Activated T-helper 1 cell treated with anti-CD3 and anti-CD28 coated beads, Interleukin-12 subunit alpha, Interleukin-12 subunit beta, Interleukin-2, Interleukin-4 antibody, amounts not matched to agents 30 ng/mL and 10 ng/mL and 1 ng/mL, durations not matched to agents 14 hours and 24 hours and 36 hours (primary cell): ENCODE data around the gene BCAS3. TPM values are rescaled to one million over a fixed set of nuclear protein-coding genes. Genes with fewer than 3 reads are reported as not detected.
A peak's percentile ranks its signal among the peaks of the same experiment; 100 is the strongest.
"Not testable (repeated sequence)": the region's sequence is repeated elsewhere in the genome, so short reads cannot be mapped to it uniquely, and the experiment has no call there.

ENCODE experiments used
- DNase-seq: peaks from one replicate; pipeline ENCODE4 v3.0.0; 2021; ENCODE audit warnings: low spot score
- H3K27ac Mint-ChIP-seq: one replicate; pipeline ENCODE4 v1.8.0; 2021; ENCODE audit warnings: mild to moderate bottlenecking, mixed read lengths
- H3K27me3 Mint-ChIP-seq: one replicate; pipeline ENCODE4 v1.8.0; 2022; ENCODE audit warnings: mild to moderate bottlenecking, moderate library complexity, mixed read lengths; ENCODE audit not compliant: insufficient read depth
- H3K36me3 Mint-ChIP-seq: one replicate; pipeline ENCODE4 v1.8.0; 2021; ENCODE audit warnings: low read depth, mixed read lengths
- H3K4me1 Mint-ChIP-seq: one replicate; pipeline ENCODE4 v1.8.0; 2021; ENCODE audit warnings: low read depth, mixed read lengths
- H3K4me3 Mint-ChIP-seq: one replicate; pipeline ENCODE4 v1.8.0; 2021; ENCODE audit warnings: mild to moderate bottlenecking, moderate library complexity, mixed read lengths
- H3K9me3 Mint-ChIP-seq: one replicate; pipeline ENCODE4 v1.8.0; 2021; ENCODE audit warnings: mixed read lengths
- intact Hi-C: fragments of 100-400 bp; cut with micrococcal nuclease; formaldehyde crosslinking; loops from one replicate; pipeline ENCODE4 v1.15.1; 2024
- total RNA-seq: library from RNA; stranded (reverse); gene quantifications from 2 replicates; pipeline ENCODE4 v1.2.3, GENCODE V29; 2022

The BCAS3 gene
- total RNA-seq, 1 donor from 2014 or later = 8.3 TPM

DNA sequence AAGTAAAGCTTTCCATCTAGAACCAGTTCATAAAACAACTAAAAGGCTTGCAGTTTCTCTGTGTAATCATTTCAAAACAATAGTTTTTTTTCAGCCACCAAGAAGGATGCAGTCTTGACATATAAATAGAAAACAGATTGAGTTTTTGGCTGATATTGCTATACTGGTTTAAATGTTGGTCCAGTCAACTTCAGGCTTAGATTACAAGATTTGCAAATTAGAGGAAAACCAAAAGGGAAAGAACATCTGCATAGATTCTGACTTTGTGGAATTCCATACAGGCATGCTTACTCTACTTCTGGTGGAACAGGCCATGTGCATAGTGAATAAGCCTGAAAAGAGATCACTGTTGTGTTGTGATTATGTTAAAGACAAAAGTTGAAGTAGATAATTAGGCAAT, 150.3 kb downstream of the BCAS3 start:
- no peaks in the 10 kb centered on the region for H3K36me3 Mint-ChIP-seq
- H3K27me3 Mint-ChIP-seq = no peaks in the 10 kb centered on the region
- no peak for DNase-seq
- no peaks in the 10 kb centered on the region for H3K4me1 Mint-ChIP-seq
- no peak overlapping the region for H3K27ac Mint-ChIP-seq
- H3K4me3 Mint-ChIP-seq = no peak overlapping the region
- no peaks in the 10 kb centered on the region for H3K9me3 Mint-ChIP-seq
- intact Hi-C loops = no loop called here

DNA sequence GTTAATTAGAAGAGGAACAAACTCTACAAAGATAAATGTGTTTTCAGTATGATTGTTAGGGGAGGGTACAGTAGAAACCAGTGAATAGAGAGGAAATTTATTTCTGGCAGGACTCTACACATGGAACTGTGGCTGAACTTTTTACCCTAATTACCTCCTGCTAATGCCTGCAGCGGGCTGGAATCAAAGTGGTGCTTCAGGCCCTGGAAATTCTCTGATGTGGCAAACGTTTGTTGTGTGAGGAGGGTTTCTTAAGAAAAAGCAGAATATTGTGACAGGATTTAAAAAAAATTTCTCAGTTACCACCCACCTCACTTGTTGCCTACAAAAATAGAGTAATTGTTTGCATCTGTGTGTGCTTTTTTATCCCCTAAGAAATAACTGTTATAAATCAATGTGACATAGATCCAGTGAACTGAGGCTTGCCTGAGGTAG, 154.5 kb downstream of the BCAS3 start:
- no peak for DNase-seq
- intact Hi-C loops = no loop called here
- H3K4me3 Mint-ChIP-seq = no peak overlapping the region
- H3K27me3 Mint-ChIP-seq = peaks cover 3% of the 10 kb centered on the region
- no peak overlapping the region for H3K27ac Mint-ChIP-seq
- H3K36me3 Mint-ChIP-seq = no peaks in the 10 kb centered on the region
- H3K4me1 Mint-ChIP-seq = no peaks in the 10 kb centered on the region
- no peaks in the 10 kb centered on the region for H3K9me3 Mint-ChIP-seq

DNA sequence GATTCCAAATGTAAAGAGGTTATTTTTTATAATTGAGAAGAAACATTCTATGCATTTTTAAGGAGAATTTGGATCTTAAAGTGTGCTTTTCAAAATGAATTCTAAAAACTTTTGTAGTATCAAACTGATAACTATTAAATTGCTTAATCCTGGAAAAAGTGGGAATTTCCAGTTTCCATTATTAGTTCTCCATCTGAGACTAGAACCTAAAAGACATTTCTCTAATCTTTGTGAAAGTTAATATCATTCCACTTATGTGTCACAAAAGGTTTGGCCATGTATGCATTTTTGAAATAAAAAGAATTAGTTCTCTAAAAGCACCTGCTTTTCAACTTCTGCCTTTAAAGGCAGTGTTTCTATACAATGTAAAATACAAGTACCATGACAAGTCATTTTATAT, 155.0 kb downstream of the BCAS3 start:
- H3K9me3 Mint-ChIP-seq = no peaks in the 10 kb centered on the region
- no peak overlapping the region for H3K4me3 Mint-ChIP-seq
- intact Hi-C loops = no loop called here

DNA sequence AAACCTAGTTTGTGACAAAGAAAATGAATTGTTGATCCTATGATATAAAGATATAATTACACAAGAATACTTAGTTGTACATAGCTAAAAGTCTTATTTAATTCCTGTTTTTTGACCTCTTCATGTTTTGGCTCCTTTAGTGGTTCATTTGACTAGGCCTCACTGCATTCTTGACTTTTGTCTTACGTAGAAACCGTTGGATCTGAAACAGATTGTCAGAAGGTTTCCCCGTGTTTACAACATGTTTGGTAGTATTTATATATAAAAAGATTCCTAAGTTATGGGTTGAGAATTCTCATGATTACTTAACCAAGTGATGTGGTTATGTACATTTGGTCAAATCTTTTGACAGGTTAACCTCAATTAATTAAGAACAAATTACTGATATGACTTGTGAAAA, 162.8 kb downstream of the BCAS3 start:
- no peak overlapping the region for H3K4me3 Mint-ChIP-seq
- H3K27me3 Mint-ChIP-seq = no peaks in the 10 kb centered on the region
- no peak overlapping the region for H3K27ac Mint-ChIP-seq
- no peaks in the 10 kb centered on the region for H3K9me3 Mint-ChIP-seq
- no peaks in the 10 kb centered on the region for H3K4me1 Mint-ChIP-seq
- intact Hi-C loops = no loop called here
- no peaks in the 10 kb centered on the region for H3K36me3 Mint-ChIP-seq
- DNase-seq = no peak

More for the DNA sequence above, 155.0 kb downstream of the BCAS3 start:
- DNase-seq = no peak
- H3K36me3 Mint-ChIP-seq = no peaks in the 10 kb centered on the region
- peaks cover 3% of the 10 kb centered on the region for H3K27me3 Mint-ChIP-seq
- H3K27ac Mint-ChIP-seq = no peak overlapping the region
- no peaks in the 10 kb centered on the region for H3K4me1 Mint-ChIP-seq

DNA sequence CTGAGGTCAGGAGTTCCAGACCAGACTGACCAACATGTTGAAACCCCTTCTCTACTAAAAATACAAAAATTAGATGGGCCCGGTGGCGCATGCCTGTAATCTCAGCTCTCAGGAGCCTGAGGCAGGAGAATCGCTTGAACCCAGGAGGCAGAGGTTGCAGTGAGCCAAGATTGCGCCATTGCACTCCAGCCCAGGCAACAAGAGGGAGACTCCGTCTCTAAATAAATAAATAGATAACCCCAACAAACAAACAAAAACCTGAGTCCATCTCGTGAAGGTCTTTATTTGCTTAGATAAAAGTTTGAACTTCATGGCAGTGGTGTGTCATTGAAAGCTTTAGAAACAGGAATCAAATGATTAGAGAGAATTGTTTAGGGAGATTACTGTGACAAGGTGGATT, 167.4 kb downstream of the BCAS3 start:
- Mint-ChIP-seq H3K9me3 (no peaks in the 10 kb centered on the region), H3K27me3 (no peaks in the 10 kb centered on the region), H3K4me1 (no peaks in the 10 kb centered on the region), H3K27ac (no peak overlapping the region), H3K36me3 (no peaks in the 10 kb centered on the region), H3K4me3 (no peak overlapping the region)
- no peak for DNase-seq
- intact Hi-C loops = no loop called here

DNA sequence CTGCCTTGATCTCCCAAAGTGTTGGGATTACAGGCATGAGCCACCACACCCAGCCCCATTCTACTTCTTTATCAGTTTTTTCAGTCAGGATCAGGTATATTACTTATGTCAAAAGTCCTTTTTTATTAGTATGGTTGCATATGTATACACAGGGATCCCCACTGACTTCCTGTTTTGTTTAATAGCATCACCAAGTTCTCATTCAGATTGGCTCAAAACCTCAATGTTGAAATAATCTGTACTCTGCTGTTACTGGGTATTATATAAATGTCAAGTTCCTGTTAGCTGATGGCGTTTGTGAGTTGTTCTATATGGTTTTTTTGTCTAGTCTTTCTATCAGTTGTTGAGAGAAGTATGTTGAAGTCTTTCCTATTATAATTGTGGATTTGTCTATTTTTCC, 168.5 kb downstream of the BCAS3 start:
- DNase-seq = no peak
- Mint-ChIP-seq H3K4me3 (no peak overlapping the region), H3K4me1 (no peaks in the 10 kb centered on the region), H3K27me3 (no peaks in the 10 kb centered on the region), H3K27ac (no peak overlapping the region), H3K36me3 (no peaks in the 10 kb centered on the region), H3K9me3 (no peaks in the 10 kb centered on the region)
- intact Hi-C loops = no loop called here

DNA sequence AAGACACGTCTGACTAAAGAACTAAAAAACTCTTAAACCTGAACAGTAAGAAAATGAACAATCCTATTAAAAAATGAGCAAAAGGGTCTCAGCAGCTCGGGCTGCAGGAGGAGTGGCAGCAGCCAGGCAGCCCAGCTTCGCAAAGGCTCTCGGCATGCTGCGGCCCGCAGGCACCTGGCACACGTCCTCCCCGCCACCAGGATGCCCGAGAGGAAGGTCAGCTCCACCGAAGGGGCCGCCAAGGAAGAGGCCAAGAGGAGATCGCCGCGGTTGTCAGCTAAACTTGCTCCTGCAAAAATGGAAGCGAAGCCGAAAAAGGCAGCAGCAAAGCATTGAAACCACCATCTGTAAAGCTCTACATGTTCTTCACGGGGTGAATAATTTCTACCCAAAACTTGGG, 173.5 kb downstream of the BCAS3 start:
- Mint-ChIP-seq H3K4me3 (no peak overlapping the region), H3K27ac (no peak overlapping the region), H3K36me3 (no peaks in the 10 kb centered on the region), H3K9me3 (no peaks in the 10 kb centered on the region), H3K4me1 (no peaks in the 10 kb centered on the region), H3K27me3 (peaks cover 2% of the 10 kb centered on the region)
- intact Hi-C loops = no loop called here
- DNase-seq = no peak

DNA sequence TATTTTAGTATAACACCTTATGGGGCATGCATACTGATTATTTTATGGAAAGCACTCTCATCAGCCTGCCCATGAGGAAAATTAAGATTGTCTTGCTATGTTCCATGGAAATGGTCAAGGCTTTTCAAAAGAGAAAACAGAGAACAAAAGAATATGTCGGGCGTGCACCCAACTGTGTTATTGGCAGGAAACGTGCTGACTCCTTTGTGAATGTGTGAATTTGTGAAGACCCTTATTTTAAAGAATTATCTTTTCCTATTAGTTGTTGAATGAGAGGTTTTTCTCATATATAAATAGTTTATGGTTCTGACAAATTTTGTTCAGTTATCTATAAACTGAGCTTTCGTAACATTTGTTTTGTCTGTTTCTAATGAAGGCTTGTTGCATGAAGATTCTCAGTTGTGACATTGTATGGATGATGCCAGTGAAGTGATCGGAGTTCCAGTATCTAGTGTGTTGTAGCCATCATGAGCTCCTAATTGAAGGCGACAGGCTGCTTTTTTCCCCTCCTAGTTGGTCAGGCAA, 180.0 kb downstream of the BCAS3 start:
- Mint-ChIP-seq H3K4me3 (no peak overlapping the region), H3K9me3 (no peaks in the 10 kb centered on the region), H3K36me3 (no peaks in the 10 kb centered on the region), H3K4me1 (no peaks in the 10 kb centered on the region), H3K27me3 (peaks cover 2% of the 10 kb centered on the region), H3K27ac (no peak overlapping the region)
- intact Hi-C loops = no loop called here
- no peak for DNase-seq

DNA sequence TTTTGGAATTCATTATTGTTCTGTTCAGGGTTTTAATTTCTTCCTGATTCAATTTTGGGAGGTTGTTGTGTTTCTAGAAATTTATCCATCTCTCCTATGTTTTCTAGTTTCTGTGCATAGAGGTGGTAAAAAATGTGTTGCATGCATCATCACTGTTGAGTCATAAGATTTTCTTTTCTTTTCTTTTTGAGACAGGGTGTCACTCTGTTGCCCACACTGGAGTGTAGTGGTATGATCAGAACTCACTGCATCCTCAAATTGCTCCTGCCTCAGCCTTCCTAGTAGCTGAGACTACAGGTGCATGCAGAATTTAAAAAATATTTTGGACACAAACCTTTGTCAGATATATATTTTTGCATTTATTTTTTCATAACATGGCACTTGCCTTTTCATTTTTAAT, 184.8 kb downstream of the BCAS3 start:
- no peak for DNase-seq
- intact Hi-C loops = no loop called here
- Mint-ChIP-seq H3K27me3 (peaks cover 2% of the 10 kb centered on the region), H3K9me3 (no peaks in the 10 kb centered on the region), H3K27ac (no peak overlapping the region), H3K36me3 (no peaks in the 10 kb centered on the region), H3K4me1 (peaks cover 12% of the 10 kb centered on the region), H3K4me3 (no peak overlapping the region)

DNA sequence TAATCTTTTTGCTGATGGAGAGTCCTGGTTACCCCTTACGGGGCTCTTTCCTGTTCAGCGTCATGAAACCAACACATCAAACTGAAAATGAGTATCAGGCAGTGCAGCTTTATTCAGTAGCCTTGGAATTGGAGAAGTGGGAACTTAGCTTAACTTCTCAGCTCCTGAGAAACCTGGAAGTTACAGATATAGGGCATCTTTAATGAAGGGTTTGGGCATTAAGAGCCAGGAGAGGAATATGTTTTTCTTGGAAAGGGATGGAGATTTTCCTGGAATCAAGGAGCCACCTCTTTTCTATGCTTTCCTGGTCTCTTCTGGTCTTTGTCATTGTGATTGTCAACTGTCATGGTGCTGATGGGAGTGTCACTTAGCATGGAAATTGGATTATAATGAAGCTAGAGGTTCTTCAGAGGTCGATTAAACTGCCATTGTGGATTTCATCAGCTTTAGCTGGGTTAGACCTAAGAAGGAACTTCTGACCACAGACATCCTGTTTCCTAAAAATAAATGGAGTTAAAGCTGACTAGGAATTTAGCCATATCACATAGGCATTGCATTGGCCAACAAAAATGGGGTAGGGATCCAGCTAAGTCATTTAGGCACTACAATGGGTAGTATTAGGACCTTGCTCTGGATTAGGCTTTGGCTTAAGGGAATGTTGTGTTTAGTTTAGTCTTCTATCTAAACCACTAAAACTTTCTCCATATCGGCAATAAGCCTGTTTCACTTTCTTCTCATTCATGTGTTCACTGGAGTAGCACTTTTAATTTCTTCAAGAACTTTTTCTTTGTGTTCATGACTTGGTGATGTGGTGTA, 186.4 kb downstream of the BCAS3 start:
- no peak overlapping the region for H3K27ac Mint-ChIP-seq
- intact Hi-C loops = no loop called here
- H3K9me3 Mint-ChIP-seq = no peaks in the 10 kb centered on the region
- no peak overlapping the region for H3K4me3 Mint-ChIP-seq
- DNase-seq = no peak
- H3K4me1 Mint-ChIP-seq = peaks cover 12% of the 10 kb centered on the region
- peaks cover 2% of the 10 kb centered on the region for H3K27me3 Mint-ChIP-seq
- H3K36me3 Mint-ChIP-seq = no peaks in the 10 kb centered on the region

DNA sequence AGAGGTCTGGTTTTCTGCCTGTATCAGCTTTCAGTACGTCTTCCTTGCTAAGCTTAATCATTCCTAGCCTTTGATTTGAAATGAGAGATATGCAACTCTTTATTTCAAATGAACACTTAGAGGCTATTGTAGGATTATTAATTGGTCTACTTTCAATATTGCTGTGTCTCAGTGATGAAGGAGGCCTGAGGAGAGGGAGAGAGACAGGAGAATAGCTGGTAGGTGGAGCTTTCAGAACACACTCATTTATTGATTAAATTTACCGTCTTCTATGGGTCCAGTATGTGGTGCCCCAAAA, 187.0 kb downstream of the BCAS3 start:
- no peak for DNase-seq
- H3K4me3 Mint-ChIP-seq = no peak overlapping the region
- H3K9me3 Mint-ChIP-seq = no peaks in the 10 kb centered on the region
- peaks cover 2% of the 10 kb centered on the region for H3K27me3 Mint-ChIP-seq
- H3K27ac Mint-ChIP-seq = no peak overlapping the region
- intact Hi-C loops = no loop called here
- no peaks in the 10 kb centered on the region for H3K36me3 Mint-ChIP-seq
- peaks cover 12% of the 10 kb centered on the region for H3K4me1 Mint-ChIP-seq

DNA sequence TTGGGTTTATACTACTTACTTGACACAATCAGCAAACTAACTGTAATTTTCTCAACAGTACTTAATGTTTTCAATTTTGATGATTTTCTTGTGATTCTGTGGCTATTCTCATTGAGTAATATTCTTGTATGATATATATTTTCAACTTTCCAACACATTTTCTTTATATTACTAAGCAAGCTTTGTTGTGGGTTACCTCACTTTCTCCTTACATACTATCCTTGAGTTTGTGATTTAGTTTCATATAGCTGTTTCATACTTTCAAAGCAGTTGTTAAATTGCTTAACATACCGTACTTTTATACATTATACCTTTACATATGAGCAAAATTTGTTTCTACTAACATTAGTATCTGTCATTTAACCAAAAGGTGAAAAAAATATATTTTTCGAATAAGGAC, 197.1 kb downstream of the BCAS3 start:
- Mint-ChIP-seq H3K4me3 (no peak overlapping the region), H3K27me3 (peaks cover 25% of the 10 kb centered on the region), H3K4me1 (no peaks in the 10 kb centered on the region), H3K36me3 (no peaks in the 10 kb centered on the region), H3K9me3 (no peaks in the 10 kb centered on the region), H3K27ac (no peak overlapping the region)
- intact Hi-C loops = no loop called here
- DNase-seq = no peak

DNA sequence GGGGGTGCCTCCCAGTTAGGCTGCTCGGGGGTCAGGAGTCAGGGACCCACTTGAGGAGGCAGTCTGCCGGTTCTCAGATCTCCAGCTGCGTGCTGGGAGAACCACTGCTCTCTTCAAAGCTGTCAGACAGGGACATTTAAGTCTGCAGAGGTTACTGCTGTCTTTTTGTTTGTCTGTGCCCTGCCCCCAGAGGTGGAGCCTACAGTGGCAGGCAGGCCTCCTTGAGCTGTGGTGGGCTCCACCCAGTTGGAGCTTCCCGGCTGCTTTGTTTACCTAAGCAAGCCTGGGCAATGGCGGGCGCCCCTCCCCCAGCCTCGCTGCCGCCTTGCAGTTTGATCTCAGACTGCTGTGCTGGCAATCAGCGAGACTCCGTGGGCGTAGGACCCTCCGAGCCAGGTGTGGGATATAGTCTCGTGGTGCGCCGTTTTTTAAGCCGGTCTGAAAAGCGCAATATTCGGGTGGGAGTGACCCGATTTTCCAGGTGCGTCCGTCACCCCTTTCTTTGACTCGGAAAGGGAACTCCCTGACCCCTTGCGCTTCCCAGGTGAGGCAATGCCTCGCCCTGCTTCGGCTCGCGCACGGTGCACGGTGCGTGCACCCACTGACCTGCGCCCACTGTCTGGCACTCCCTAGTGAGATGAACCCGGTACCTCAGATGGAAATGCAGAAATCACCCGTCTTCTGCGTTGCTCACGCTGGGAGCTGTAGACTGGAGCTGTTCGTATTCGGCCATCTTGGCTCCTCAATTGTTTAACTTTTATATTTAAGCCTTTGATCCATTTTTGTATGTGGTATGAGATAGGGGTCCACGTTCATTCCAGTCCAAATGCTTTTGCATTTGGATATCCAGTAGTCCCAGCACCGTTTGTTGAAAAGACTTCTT, 209.3 kb downstream of the BCAS3 start:
- H3K27ac Mint-ChIP-seq, H3K27me3 Mint-ChIP-seq, H3K9me3 Mint-ChIP-seq, DNase-seq, H3K36me3 Mint-ChIP-seq, intact Hi-C loops, H3K4me1 Mint-ChIP-seq: not testable (repeated sequence)
- peak overlapping the region; percentile 47 for H3K4me3 Mint-ChIP-seq
